ENCODE results near the gene TBC1D22A.
A peak's percentile ranks its signal among the peaks of the same experiment; 100 is the strongest.

Gene TBC1D22A

GRCh38 chr22:46923394-46923793, 160.9 kb downstream of the TBC1D22A start:
- Mint-ChIP-seq H3K27me3 (ENCODE audit: low read depth) (no peaks in the 10 kb centered on the region), H3K27ac (no peak overlapping the region), H3K9me3 (peaks cover 17% of the 10 kb centered on the region), H3K36me3 (ENCODE audit: low read depth) (peaks cover 50% of the 10 kb centered on the region), H3K4me1 (peaks cover 6% of the 10 kb centered on the region), H3K4me3 (no peak overlapping the region)
- TF ChIP-seq CTCF (IDR thresholded peaks at IDR 0.05; ENCODE audit: unreplicated experiment in 3 of 3): no peak

- no peak for TF ChIP-seq CTCF (IDR thresholded peaks at IDR 0.05; ENCODE audit: unreplicated experiment in 3 of 3)
Observed at GRCh38 chr22:46925818-46926217, 163.4 kb downstream of the TBC1D22A start.

GRCh38 chr22:46929046-46929709, 166.7 kb downstream of the TBC1D22A start:
- Mint-ChIP-seq H3K27me3 (ENCODE audit: low read depth) (no peaks in the 10 kb centered on the region), H3K9me3 (no peaks in the 10 kb centered on the region), H3K27ac (peak overlapping the region in 1 of 3 experiments; percentile 38), H3K4me3 (no peak overlapping the region), H3K36me3 (ENCODE audit: low read depth) (peaks cover 22% of the 10 kb centered on the region), H3K4me1 (peaks cover 8% of the 10 kb centered on the region)
- TF ChIP-seq CTCF (IDR thresholded peaks at IDR 0.05; ENCODE audit: unreplicated experiment in 3 of 3): no peak

More at GRCh38 chr22:46925818-46926217, 163.4 kb downstream of the TBC1D22A start:
- no peak overlapping the region for H3K4me3 Mint-ChIP-seq
- peak overlapping the region; percentile 11 to 60 (median 14) for H3K27ac Mint-ChIP-seq
- H3K27me3 Mint-ChIP-seq (ENCODE audit: low read depth): no peaks in the 10 kb centered on the region
- H3K4me1 Mint-ChIP-seq: peaks cover 6% of the 10 kb centered on the region
- peaks cover 17% of the 10 kb centered on the region for H3K9me3 Mint-ChIP-seq
- peaks cover 33% of the 10 kb centered on the region for H3K36me3 Mint-ChIP-seq (ENCODE audit: low read depth)

GRCh38 chr22:46929710-46930204, 167.3 kb downstream of the TBC1D22A start:
- peak overlapping the region in 2 of 3 experiments; percentile 38 to 46 for H3K27ac Mint-ChIP-seq
- H3K27me3 Mint-ChIP-seq (ENCODE audit: low read depth): no peaks in the 10 kb centered on the region
- H3K9me3 Mint-ChIP-seq: no peaks in the 10 kb centered on the region
- TF ChIP-seq CTCF (IDR thresholded peaks at IDR 0.05; ENCODE audit: unreplicated experiment in 3 of 3): no peak
- H3K4me3 Mint-ChIP-seq: no peak overlapping the region
- H3K4me1 Mint-ChIP-seq: peaks cover 13% of the 10 kb centered on the region
- peaks cover 25% of the 10 kb centered on the region for H3K36me3 Mint-ChIP-seq (ENCODE audit: low read depth)

GRCh38 chr22:46931414-46931813, 169.0 kb downstream of the TBC1D22A start:
- Mint-ChIP-seq H3K9me3 (no peaks in the 10 kb centered on the region), H3K4me3 (no peak overlapping the region), H3K27ac (no peak overlapping the region), H3K27me3 (ENCODE audit: low read depth) (no peaks in the 10 kb centered on the region), H3K36me3 (ENCODE audit: low read depth) (peaks cover 26% of the 10 kb centered on the region), H3K4me1 (peaks cover 22% of the 10 kb centered on the region)
- peak in 1 of 3 experiments; percentile 8 for TF ChIP-seq CTCF (IDR thresholded peaks at IDR 0.05; ENCODE audit: unreplicated experiment in 3 of 3)

- no peaks in the 10 kb centered on the region for H3K9me3 Mint-ChIP-seq
- H3K27me3 Mint-ChIP-seq (ENCODE audit: low read depth): no peaks in the 10 kb centered on the region
- H3K4me3 Mint-ChIP-seq: no peak overlapping the region
- H3K27ac Mint-ChIP-seq: no peak overlapping the region
- H3K36me3 Mint-ChIP-seq (ENCODE audit: low read depth): peaks cover 26% of the 10 kb centered on the region
- no peak for TF ChIP-seq CTCF (IDR thresholded peaks at IDR 0.05; ENCODE audit: unreplicated experiment in 3 of 3)
- peaks cover 25% of the 10 kb centered on the region for H3K4me1 Mint-ChIP-seq
Observed at GRCh38 chr22:46931881-46932280, 169.4 kb downstream of the TBC1D22A start.
